Loucy (cell line): Measurements from ENCODE around the gene P2RX4.

ENCODE experiments used
- H2AFZ ChIP-seq: fragments of 200-600 bp; sonication (generic); 2 replicates; pipeline ENCODE4 v1.6.0; 2016; ENCODE audit warnings: antibody characterized with exemption, mild to moderate bottlenecking, low read length, moderate library complexity
- H3F3A ChIP-seq: fragments of 200-600 bp; 2 replicates; pipeline ENCODE4 v1.6.0; 2016; ENCODE audit warnings: antibody characterized with exemption, low read depth, mild to moderate bottlenecking
- H3K27me3 ChIP-seq: fragments of 200-600 bp; sonication (generic); 2 replicates; pipeline ENCODE4 v1.6.1; 2014; ENCODE audit warnings: low read length, mild to moderate bottlenecking; ENCODE audit not compliant: insufficient read depth, poor library complexity, severe bottlenecking
- H3K36me3 ChIP-seq: fragments of 200-600 bp; sonication (generic); 2 replicates; pipeline ENCODE4 v1.6.1; 2016; ENCODE audit warnings: low read length; ENCODE audit not compliant: insufficient read depth
- H3K4me1 ChIP-seq: fragments of 200-600 bp; sonication (generic); 2 replicates; pipeline ENCODE4 v1.5.1; 2014; ENCODE audit warnings: low read length, mild to moderate bottlenecking; ENCODE audit not compliant: insufficient read depth, poor library complexity, severe bottlenecking
- H3K4me2 ChIP-seq: fragments of 200-600 bp; sonication (generic); 2 replicates; pipeline ENCODE4 v1.6.0; 2014; ENCODE audit warnings: antibody characterized with exemption, low read length, low read depth, mild to moderate bottlenecking; ENCODE audit not compliant: poor library complexity, severe bottlenecking
- H3K4me3 ChIP-seq: fragments of 200-600 bp; sonication (generic); 2 replicates; pipeline ENCODE4 v1.5.1; 2014; ENCODE audit warnings: low read length, mild to moderate bottlenecking, mixed read lengths; ENCODE audit not compliant: poor library complexity, severe bottlenecking
- H3K79me2 ChIP-seq: fragments of 200-600 bp; sonication (generic); 2 replicates; pipeline ENCODE4 v1.6.1; 2014; ENCODE audit warnings: low read length; ENCODE audit not compliant: insufficient read depth
- H3K9ac ChIP-seq: fragments of 200-600 bp; sonication (generic); 2 replicates; pipeline ENCODE4 v1.6.0; 2014; ENCODE audit warnings: mild to moderate bottlenecking, low read depth, low read length, moderate library complexity; ENCODE audit not compliant: poor library complexity, severe bottlenecking
- H3K9me2 ChIP-seq: fragments of 200-600 bp; sonication (generic); replicated peaks from 2 replicates; pipeline ENCODE4 v1.6.1; 2016; ENCODE audit warnings: low read depth, low read length, mixed read lengths
- H3K9me3 ChIP-seq: fragments of 200-600 bp; sonication (generic); 2 replicates; pipeline ENCODE4 v1.6.1; 2014; ENCODE audit warnings: mild to moderate bottlenecking, antibody characterized with exemption, low read length, low read depth; ENCODE audit not compliant: insufficient read depth
- H4K20me1 ChIP-seq: fragments of 200-600 bp; sonication (generic); 2 replicates; pipeline ENCODE4 v1.6.0; 2014; ENCODE audit warnings: antibody characterized with exemption, low read length, mild to moderate bottlenecking; ENCODE audit not compliant: insufficient read depth, poor library complexity, severe bottlenecking
- CTCF ChIP-seq: fragments of 200-600 bp; sonication (generic); conservative IDR thresholded peaks from 2 replicates; pipeline ENCODE4 v1.5.1; 2014; ENCODE audit warnings: mild to moderate bottlenecking, antibody characterized with exemption, low read length
- EZH2phosphoT487 ChIP-seq: fragments of 200-600 bp; IDR thresholded peaks from 2 replicates; pipeline ENCODE4 v1.6.1; 2018; ENCODE audit warnings: antibody characterized with exemption, mild to moderate bottlenecking, moderate library complexity, borderline replicate concordance

The P2RX4 gene

GRCh38 chr12:121267822-121268221 lies 57.9 kb downstream of the P2RX4 start:
- Histone ChIP-seq H3F3A (no peaks in the 10 kb centered on the region), H3K4me1 (no peaks in the 10 kb centered on the region), H2AFZ (no peak overlapping the region), H3K9me3 (no peaks in the 10 kb centered on the region), H3K9ac (no peak overlapping the region), H3K4me3 (no peak overlapping the region), H3K79me2 (no peaks in the 10 kb centered on the region), H4K20me1 (no peaks in the 10 kb centered on the region), H3K4me2 (no peak overlapping the region), H3K9me2 (no peaks in the 10 kb centered on the region), H3K36me3 (peaks cover 31% of the 10 kb centered on the region; the same call in 1 of the 2 replicates), H3K27me3 (no peaks in the 10 kb centered on the region)
- TF ChIP-seq CTCF (no peak), EZH2phosphoT487 (no peak)

GRCh38 chr12:121273364-121273896 lies 63.5 kb downstream of the P2RX4 start:
- H3K4me2 ChIP-seq, result no peak overlapping the region
- no peaks in the 10 kb centered on the region for H3K9me2 ChIP-seq
- H3K4me1 ChIP-seq, result no peaks in the 10 kb centered on the region
- H3K4me3 ChIP-seq, result no peak overlapping the region
- TF ChIP-seq CTCF (no peak), EZH2phosphoT487 (no peak)
- no peaks in the 10 kb centered on the region for H3K79me2 ChIP-seq
- H2AFZ ChIP-seq, result no peak overlapping the region
- H3K27me3 ChIP-seq, result no peaks in the 10 kb centered on the region
- H3K9me3 ChIP-seq, result no peaks in the 10 kb centered on the region
- H4K20me1 ChIP-seq, result no peaks in the 10 kb centered on the region
- H3K36me3 ChIP-seq, result peaks cover 15% of the 10 kb centered on the region; the same call in 1 of the 2 replicates
- H3F3A ChIP-seq, result no peaks in the 10 kb centered on the region
- no peak overlapping the region for H3K9ac ChIP-seq

GRCh38 chr12:121274036-121274763 lies 64.3 kb downstream of the P2RX4 start:
- H3K27me3 ChIP-seq, result no peaks in the 10 kb centered on the region
- no peak for TF ChIP-seq CTCF
- TF ChIP-seq EZH2phosphoT487, result no peak
- no peaks in the 10 kb centered on the region for H3K4me1 ChIP-seq
- no peaks in the 10 kb centered on the region for H3F3A ChIP-seq
- H3K4me3 ChIP-seq, result no peak overlapping the region
- H3K9ac ChIP-seq, result no peak overlapping the region
- no peaks in the 10 kb centered on the region for H4K20me1 ChIP-seq
- H3K4me2 ChIP-seq, result no peak overlapping the region
- H2AFZ ChIP-seq, result no peak overlapping the region
- H3K9me2 ChIP-seq, result no peaks in the 10 kb centered on the region
- no peaks in the 10 kb centered on the region for H3K79me2 ChIP-seq
- peaks cover 8% of the 10 kb centered on the region; the same call in 1 of the 2 replicates for H3K36me3 ChIP-seq
- no peaks in the 10 kb centered on the region for H3K9me3 ChIP-seq
